Measurements from ENCODE around the gene CYTH1.

DNA sequence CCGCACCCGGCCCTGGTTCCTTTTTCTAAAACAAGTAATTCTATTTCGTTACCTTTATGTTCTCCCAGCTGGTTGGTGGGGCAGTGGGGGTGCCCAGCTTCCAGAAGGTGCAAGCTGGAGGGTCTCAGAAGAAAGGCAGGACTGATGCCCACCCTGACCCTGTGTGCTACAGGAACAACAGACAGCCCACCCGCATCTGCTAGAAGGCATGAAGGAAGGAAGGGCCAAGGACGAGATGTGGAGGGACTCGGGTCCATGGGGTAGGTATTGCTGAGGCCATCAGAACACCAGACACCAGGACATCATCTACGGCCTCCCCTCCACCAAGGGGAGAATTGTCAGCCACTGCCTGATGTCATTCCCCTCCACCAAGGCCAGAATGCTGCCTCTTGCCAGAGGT, 6.4 kb upstream of the CYTH1 start:
- TF ChIP-seq, protein P1, sequence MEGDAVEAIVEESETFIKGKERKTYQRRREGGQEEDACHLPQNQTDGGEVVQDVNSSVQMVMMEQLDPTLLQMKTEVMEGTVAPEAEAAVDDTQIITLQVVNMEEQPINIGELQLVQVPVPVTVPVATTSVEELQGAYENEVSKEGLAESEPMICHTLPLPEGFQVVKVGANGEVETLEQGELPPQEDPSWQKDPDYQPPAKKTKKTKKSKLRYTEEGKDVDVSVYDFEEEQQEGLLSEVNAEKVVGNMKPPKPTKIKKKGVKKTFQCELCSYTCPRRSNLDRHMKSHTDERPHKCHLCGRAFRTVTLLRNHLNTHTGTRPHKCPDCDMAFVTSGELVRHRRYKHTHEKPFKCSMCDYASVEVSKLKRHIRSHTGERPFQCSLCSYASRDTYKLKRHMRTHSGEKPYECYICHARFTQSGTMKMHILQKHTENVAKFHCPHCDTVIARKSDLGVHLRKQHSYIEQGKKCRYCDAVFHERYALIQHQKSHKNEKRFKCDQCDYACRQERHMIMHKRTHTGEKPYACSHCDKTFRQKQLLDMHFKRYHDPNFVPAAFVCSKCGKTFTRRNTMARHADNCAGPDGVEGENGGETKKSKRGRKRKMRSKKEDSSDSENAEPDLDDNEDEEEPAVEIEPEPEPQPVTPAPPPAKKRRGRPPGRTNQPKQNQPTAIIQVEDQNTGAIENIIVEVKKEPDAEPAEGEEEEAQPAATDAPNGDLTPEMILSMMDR (conservative IDR thresholded peaks at IDR 0.05; ENCODE audit: low read length), result no peak
- no peak for TF ChIP-seq EZH2phosphoT487 (IDR thresholded peaks at IDR 0.05; ENCODE audit: borderline replicate concordance, low read depth, low read length)

All from OCI-LY7 (cell line).